Neural progenitor cell (in vitro differentiated cells): ENCODE measurements around the gene GPRIN3. TPM values are rescaled to one million over a fixed set of nuclear protein-coding genes. Genes with fewer than 3 reads are reported as not detected.

Experiments
- DNase-seq: peaks from one replicate; pipeline ENCODE4 v3.0.0-alpha.2; 2016; ENCODE audit warnings: low spot score
- H2AFZ ChIP-seq: fragments of 200-600 bp; sonication (generic); replicated peaks from 2 replicates; pipeline ENCODE4 v1.6.1; 2016; ENCODE audit warnings: antibody characterized with exemption
- H3F3A ChIP-seq: fragments of 200-600 bp; sonication (generic); 2 replicates; pipeline ENCODE4 v1.6.1; 2016; ENCODE audit warnings: antibody characterized with exemption, low read depth
- H3K27ac ChIP-seq: fragments of 200-600 bp; sonication (generic); 2 replicates; pipeline ENCODE4 v1.5.1; 2016; ENCODE audit warnings: mild to moderate bottlenecking
- H3K27me3 ChIP-seq: fragments of 200-600 bp; sonication (generic); 2 replicates; pipeline ENCODE4 v1.6.1; 2016; ENCODE audit warnings: mild to moderate bottlenecking, moderate library complexity
- H3K36me3 ChIP-seq: fragments of 200-600 bp; sonication (generic); 2 replicates; pipeline ENCODE4 v1.5.1; 2016
- H3K4me1 ChIP-seq: fragments of 200-600 bp; sonication (generic); 2 replicates; pipeline ENCODE4 v1.6.1; 2016; ENCODE audit warnings: mixed run types
- H3K4me2 ChIP-seq: fragments of 200-600 bp; sonication (generic); 2 replicates; pipeline ENCODE4 v1.6.1; 2016
- H3K4me3 ChIP-seq: fragments of 200-600 bp; sonication (generic); 2 replicates; pipeline ENCODE4 v1.5.1; 2016
- H3K79me2 ChIP-seq: fragments of 200-600 bp; sonication (generic); 2 replicates; pipeline ENCODE4 v1.6.1; 2016; ENCODE audit warnings: low read depth
- H3K9ac ChIP-seq: fragments of 200-600 bp; sonication (generic); 2 replicates; pipeline ENCODE4 v1.6.1; 2016
- H3K9me3 ChIP-seq: fragments of 200-600 bp; sonication (generic); 2 replicates; pipeline ENCODE4 v1.5.1; 2016; ENCODE audit warnings: low read depth
- H4K20me1 ChIP-seq: fragments of 200-600 bp; sonication (generic); 2 replicates; pipeline ENCODE4 v1.6.1; 2016; ENCODE audit warnings: low read depth
- H3K27ac Mint-ChIP-seq: 3 replicates; pipeline ENCODE4 v1.8.0; 2021; ENCODE audit warnings: mixed read lengths
- H3K27me3 Mint-ChIP-seq: 2 replicates; pipeline ENCODE4 v1.8.0; 2022; ENCODE audit warnings: low read depth, mild to moderate bottlenecking, inconsistent platforms, moderate library complexity, mixed read lengths; ENCODE audit not compliant: insufficient read depth
- H3K36me3 Mint-ChIP-seq: 3 replicates; pipeline ENCODE4 v1.8.0; 2021; ENCODE audit warnings: mixed read lengths
- H3K4me1 Mint-ChIP-seq: 3 replicates; pipeline ENCODE4 v1.8.0; 2021; ENCODE audit warnings: mixed read lengths
- H3K4me3 Mint-ChIP-seq: 3 replicates; pipeline ENCODE4 v1.8.0; 2021; ENCODE audit warnings: mild to moderate bottlenecking, moderate library complexity, mixed read lengths
- H3K9me3 Mint-ChIP-seq: 3 replicates; pipeline ENCODE4 v1.8.0; 2020; ENCODE audit warnings: mixed read lengths
- CTCF ChIP-seq: fragments of 200-600 bp; sonication (generic); IDR thresholded peaks from 2 replicates; pipeline ENCODE4 v1.5.1; 2017; ENCODE audit warnings: antibody characterized with exemption, mild to moderate bottlenecking
- EZH2 ChIP-seq: fragments of 200-600 bp; sonication (generic); IDR thresholded peaks from 2 replicates; pipeline ENCODE4 v1.6.1; 2017; ENCODE audit warnings: antibody characterized with exemption, mild to moderate bottlenecking, moderate library complexity
- EZH2phosphoT487 ChIP-seq: fragments of 200-600 bp; sonication (generic); IDR thresholded peaks from 2 replicates; pipeline ENCODE4 v1.6.1; 2017; ENCODE audit warnings: antibody characterized with exemption
- total RNA-seq: library from RNA; depleted of rRNA; stranded (reverse); fragments of >200 nt; gene quantifications from 2 replicates; pipeline ENCODE4 v1.2.3, GENCODE V29; 2015; ENCODE audit warnings: low replicate concordance

Gene GPRIN3
- total RNA-seq, 1 donor from 2014 or later: 0.15 TPM

- Histone ChIP-seq H2AFZ (no peak overlapping the region), H3K9me3 (no peaks in the 10 kb centered on the region), H3K79me2 (no peaks in the 10 kb centered on the region), H3K4me3 (no peak overlapping the region), H3K27me3 (peaks cover 26% of the 10 kb centered on the region), H3K9ac (no peak overlapping the region), H4K20me1 (no peaks in the 10 kb centered on the region), H3K4me2 (no peak overlapping the region), H3F3A (peaks cover 18% of the 10 kb centered on the region), H3K27ac (no peak overlapping the region), H3K4me1 (peaks cover 16% of the 10 kb centered on the region), H3K36me3 (no peaks in the 10 kb centered on the region)
- Mint-ChIP-seq H3K9me3 (peaks cover 2% of the 10 kb centered on the region), H3K4me1 (peaks cover 14% of the 10 kb centered on the region), H3K27ac (no peak overlapping the region), H3K27me3 (peaks cover 15% of the 10 kb centered on the region), H3K36me3 (no peaks in the 10 kb centered on the region), H3K4me3 (no peak overlapping the region)
- no peak for DNase-seq
- TF ChIP-seq CTCF (no peak), EZH2phosphoT487 (no peak), EZH2 (no peak)
Measured at GRCh38 chr4:89196745-89197144, 110.9 kb downstream of the GPRIN3 start.

GRCh38 chr4:89196056-89196674 is 111.4 kb downstream of the GPRIN3 start:
- H3K4me1 ChIP-seq: peaks cover 16% of the 10 kb centered on the region
- H3K79me2 ChIP-seq: no peaks in the 10 kb centered on the region
- peaks cover 26% of the 10 kb centered on the region for H3K27me3 ChIP-seq
- H2AFZ ChIP-seq: no peak overlapping the region
- H3K9me3 Mint-ChIP-seq: peaks cover 2% of the 10 kb centered on the region
- no peak overlapping the region for H3K4me2 ChIP-seq
- H3K9ac ChIP-seq: no peak overlapping the region
- H3K36me3 Mint-ChIP-seq: no peaks in the 10 kb centered on the region
- no peak overlapping the region for H3K4me3 ChIP-seq
- no peak for TF ChIP-seq CTCF
- no peak for TF ChIP-seq EZH2
- no peak for TF ChIP-seq EZH2phosphoT487
- H3K27ac ChIP-seq: no peak overlapping the region
- no peak overlapping the region for H3K27ac Mint-ChIP-seq
- peaks cover 18% of the 10 kb centered on the region for H3F3A ChIP-seq
- peaks cover 15% of the 10 kb centered on the region for H3K27me3 Mint-ChIP-seq
- no peak overlapping the region for H3K4me3 Mint-ChIP-seq
- no peaks in the 10 kb centered on the region for H3K36me3 ChIP-seq
- DNase-seq: no peak
- peaks cover 14% of the 10 kb centered on the region for H3K4me1 Mint-ChIP-seq
- no peaks in the 10 kb centered on the region for H3K9me3 ChIP-seq
- H4K20me1 ChIP-seq: no peaks in the 10 kb centered on the region

GRCh38 chr4:89193843-89194242 is 113.8 kb downstream of the GPRIN3 start:
- Histone ChIP-seq H3F3A (peaks cover 18% of the 10 kb centered on the region), H3K9me3 (no peaks in the 10 kb centered on the region), H3K4me2 (no peak overlapping the region), H3K79me2 (no peaks in the 10 kb centered on the region), H3K4me1 (peaks cover 16% of the 10 kb centered on the region), H3K36me3 (no peaks in the 10 kb centered on the region), H3K27me3 (peaks cover 26% of the 10 kb centered on the region), H3K9ac (no peak overlapping the region), H3K27ac (no peak overlapping the region), H4K20me1 (no peaks in the 10 kb centered on the region), H2AFZ (no peak overlapping the region), H3K4me3 (no peak overlapping the region)
- peaks cover 14% of the 10 kb centered on the region for H3K4me1 Mint-ChIP-seq
- H3K27ac Mint-ChIP-seq: no peak overlapping the region
- no peak overlapping the region for H3K4me3 Mint-ChIP-seq
- no peak for TF ChIP-seq CTCF
- TF ChIP-seq EZH2: no peak
- TF ChIP-seq EZH2phosphoT487: no peak
- H3K36me3 Mint-ChIP-seq: no peaks in the 10 kb centered on the region
- peaks cover 4% of the 10 kb centered on the region for H3K9me3 Mint-ChIP-seq
- no peak for DNase-seq
- H3K27me3 Mint-ChIP-seq: peaks cover 15% of the 10 kb centered on the region

Other genes with a start within 250 kb of the GPRIN3 start
- gene TIGD2, start 196.3 kb downstream of the GPRIN3 start, total RNA-seq: 17.9 and 28.1 TPM in 2 replicates